ENCODE data around the gene DRICH1. TPM values are rescaled to one million over a fixed set of nuclear protein-coding genes. Genes with fewer than 3 reads are reported as not detected.

The DRICH1 gene
- total and polyA plus RNA-seq, 2 of the 8 experiments (the other 6 are each of a cell fraction or from before 2014, with no cell fraction given) = 0.21 to 0.28 TPM

GRCh38 chr22:23579280-23579679 lies 52.8 kb downstream of the DRICH1 start:
- Histone ChIP-seq H2AFZ (ENCODE audit: low read length) (no peak overlapping the region), H3K9ac (replicated peaks in 1 of 4; ENCODE audit: extremely low read depth in 1 of 4, low read depth in 3 of 4, low read length in 3 of 4) (no peak overlapping the region), H3K4me1 (replicated peaks in 1 of 4; ENCODE audit: control insufficient read depth in 3 of 4, insufficient read depth in 4 of 4, low read length in 3 of 4) (no peaks in the 10 kb centered on the region; a peak in 1 of 7 replicates), H2BK15ac (ENCODE audit: low read length) (no peak overlapping the region), H2BK120ac (replicated peaks; ENCODE audit: low read depth, low read length) (no peak overlapping the region), H3K4ac (replicated peaks; ENCODE audit: insufficient read length, low read depth, low read length) (no peak overlapping the region), H2BK12ac (ENCODE audit: low read depth, low read length) (no peak overlapping the region), H3K23ac (ENCODE audit: insufficient read length) (no peak overlapping the region), H3K79me2 (ENCODE audit: control insufficient read depth in 1 of 2, insufficient read depth in 2 of 2, low read length in 2 of 2) (no peaks in the 10 kb centered on the region), H3K18ac (ENCODE audit: extremely low read depth, low read length) (no peak overlapping the region), H4K5ac (ENCODE audit: insufficient read length, low read depth, low read length) (no peak overlapping the region), H4K91ac (replicated peaks; ENCODE audit: insufficient read length, low read length) (no peak overlapping the region), H2BK5ac (ENCODE audit: low read depth, low read length) (no peak overlapping the region), H3K56ac (replicated peaks; ENCODE audit: insufficient read length, low read depth, low read length) (no peak overlapping the region), H3K27ac (ENCODE audit: low read depth, low read length) (no peak overlapping the region), H3K36me3 (ENCODE audit: control insufficient read depth in 2 of 4, insufficient read depth in 4 of 4, low read length in 3 of 4) (no peaks in the 10 kb centered on the region), H4K20me1 (replicated peaks in 1 of 2; ENCODE audit: control insufficient read depth in 1 of 2, insufficient read depth in 2 of 2, low read length in 2 of 2) (no peaks in the 10 kb centered on the region), H3K14ac (ENCODE audit: insufficient read length) (no peak overlapping the region), H3K79me1 (ENCODE audit: low read depth, low read length) (no peaks in the 10 kb centered on the region), H4K8ac (ENCODE audit: extremely low read depth, insufficient read depth, low read length) (no peak overlapping the region), H3K4me2 (ENCODE audit: insufficient read depth in 1 of 2, low read depth in 2 of 2, low read length in 2 of 2) (no peak overlapping the region), H3K23me2 (ENCODE audit: low read depth, low read length) (no peaks in the 10 kb centered on the region; the same call in 1 of the 2 replicates), H3K4me3 (ENCODE audit: extremely low read depth in 1 of 4, insufficient read depth in 2 of 4, low read depth in 3 of 4, low read length in 4 of 4) (no peak overlapping the region), H3K9me3 (ENCODE audit: insufficient read depth in 2 of 2, low read depth in 1 of 2, low read length in 1 of 2) (no peaks in the 10 kb centered on the region), H2AK5ac (ENCODE audit: low read depth, low read length) (no peak overlapping the region), H3K27me3 (replicated peaks in 1 of 4; ENCODE audit: control insufficient read depth in 3 of 4, extremely low read depth in 1 of 4, insufficient read depth in 3 of 4, low read length in 3 of 4) (no peaks in the 10 kb centered on the region), H2BK20ac (ENCODE audit: low read length) (no peak overlapping the region)
- CTCF ChIA-PET (ENCODE audit: partially characterized antibody) = interaction anchor here (0.7 kb wide), 1 partner anchor 34 kb away, joined by 3 read pairs; no protein-coding TSS in a partner anchor
- DNase-seq (ENCODE audit: low read depth in 1 of 2, low spot score in 2 of 2) (no peak), FAIRE-seq (no peak)
- POLR2A ChIA-PET (ENCODE audit: partially characterized antibody) = no interaction called here
- TF ChIP-seq MAFK (IDR thresholded peaks at IDR 0.05; ENCODE audit: low read depth, low read length) (no peak), GABPA (IDR thresholded peaks at IDR 0.05; ENCODE audit: borderline replicate concordance, insufficient read depth, low read length) (no peak), GTF2F1 (IDR thresholded peaks at IDR 0.05; ENCODE audit: borderline replicate concordance, low read depth, low read length) (no peak), BACH1 (IDR thresholded peaks at IDR 0.05; ENCODE audit: low read length) (no peak), ZNF274 (IDR thresholded peaks at IDR 0.05; ENCODE audit: borderline replicate concordance, extremely low read depth, low read length) (no peak), BCL11A (IDR thresholded peaks at IDR 0.05; ENCODE audit: low read depth in 2 of 2, low read length in 2 of 2) (no peak)
- 76% methylated on average over 4 of the region's 5 CpGs; no CpG with 5 or more reads in 1 of the 2 experiments for WGBS, 2 experiments (ENCODE audit: extremely low coverage in 1 of 2, insufficient coverage in 1 of 2, insufficient read length in 1 of 2, insufficient replicate concordance in 2 of 2, low coverage in 1 of 2, low lambda C conversion rate in 2 of 2, missing lambda C conversion rate in 1 of 2)

Measured in H1 (cell line).